CD4-positive, alpha-beta T cell treated with Interleukin-10 for 1 hour (primary cell): ENCODE data around the gene IER3.
"Not testable (repeated sequence)": the region's sequence is repeated elsewhere in the genome, so short reads cannot be mapped to it uniquely, and the experiment has no call there.

Experiments used
- DNase-seq: peaks from one replicate; pipeline ENCODE4 v3.0.0-alpha.2; 2020

Gene IER3

DNA sequence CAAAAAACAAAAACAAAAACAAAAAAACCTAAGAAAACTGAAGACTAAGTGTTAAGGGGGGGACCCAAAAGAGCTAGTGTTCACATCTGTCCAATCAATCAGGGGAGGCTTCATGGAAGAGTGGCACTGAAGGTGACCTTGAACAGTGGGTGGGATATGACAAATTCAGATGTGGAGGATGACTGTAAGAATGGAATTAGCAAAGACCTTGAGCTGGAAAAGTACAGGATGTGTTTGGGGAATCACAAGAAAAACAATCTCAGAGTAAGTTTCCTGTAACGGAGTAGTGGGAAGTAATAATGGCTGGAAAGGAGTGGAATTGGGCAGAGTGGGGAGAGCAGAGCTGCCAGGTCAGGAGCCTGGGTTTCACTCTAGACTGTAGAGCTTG lies 2.9 kb upstream of the IER3 start:
- DNase-seq = no peak

DNA sequence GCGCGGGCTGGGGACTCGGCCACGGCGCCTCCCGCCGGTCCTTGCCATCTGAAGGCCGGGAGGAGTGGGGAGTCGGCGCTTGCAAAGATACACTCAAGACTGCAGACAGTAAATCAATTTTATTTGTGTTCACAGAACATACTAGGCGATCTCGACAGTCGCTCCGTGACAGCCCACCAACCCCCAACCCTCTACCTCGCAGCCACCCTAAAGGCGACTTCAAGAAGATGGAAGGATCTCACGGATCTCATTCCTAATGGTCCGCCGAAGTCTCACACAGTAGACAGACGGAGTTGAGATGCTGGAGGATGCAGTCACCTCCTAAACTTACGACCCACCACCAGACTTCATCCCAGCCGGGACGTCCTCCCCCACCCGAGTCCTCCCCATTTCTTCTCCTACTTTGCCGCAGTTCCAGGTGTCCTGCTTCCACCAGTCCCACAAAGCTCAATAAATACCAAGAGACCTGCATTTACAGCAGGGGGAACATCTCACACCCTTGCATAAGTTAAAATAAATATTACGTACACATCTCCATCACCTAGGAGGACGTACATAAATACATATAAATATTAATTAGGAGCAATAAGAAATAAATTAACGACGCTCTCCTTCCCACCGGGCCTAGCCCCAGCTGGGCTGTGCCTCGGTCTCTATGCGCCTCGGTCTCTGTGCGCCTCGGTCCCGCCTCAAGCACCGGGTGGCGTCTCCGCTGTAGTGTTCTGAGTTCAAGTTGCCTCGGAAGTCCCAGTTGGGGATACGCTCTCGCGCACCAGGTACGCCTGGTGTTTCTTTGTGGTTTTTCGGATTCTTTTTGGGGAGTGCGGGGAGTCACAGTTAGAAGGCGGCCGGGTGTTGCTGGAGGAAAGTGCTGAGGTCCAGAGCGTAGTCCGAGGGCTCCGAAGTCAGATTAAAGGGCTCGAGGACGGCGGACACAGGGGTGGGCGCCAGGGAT lies 971 bp downstream of the IER3 start:
- peak; percentile 51 for DNase-seq

DNA sequence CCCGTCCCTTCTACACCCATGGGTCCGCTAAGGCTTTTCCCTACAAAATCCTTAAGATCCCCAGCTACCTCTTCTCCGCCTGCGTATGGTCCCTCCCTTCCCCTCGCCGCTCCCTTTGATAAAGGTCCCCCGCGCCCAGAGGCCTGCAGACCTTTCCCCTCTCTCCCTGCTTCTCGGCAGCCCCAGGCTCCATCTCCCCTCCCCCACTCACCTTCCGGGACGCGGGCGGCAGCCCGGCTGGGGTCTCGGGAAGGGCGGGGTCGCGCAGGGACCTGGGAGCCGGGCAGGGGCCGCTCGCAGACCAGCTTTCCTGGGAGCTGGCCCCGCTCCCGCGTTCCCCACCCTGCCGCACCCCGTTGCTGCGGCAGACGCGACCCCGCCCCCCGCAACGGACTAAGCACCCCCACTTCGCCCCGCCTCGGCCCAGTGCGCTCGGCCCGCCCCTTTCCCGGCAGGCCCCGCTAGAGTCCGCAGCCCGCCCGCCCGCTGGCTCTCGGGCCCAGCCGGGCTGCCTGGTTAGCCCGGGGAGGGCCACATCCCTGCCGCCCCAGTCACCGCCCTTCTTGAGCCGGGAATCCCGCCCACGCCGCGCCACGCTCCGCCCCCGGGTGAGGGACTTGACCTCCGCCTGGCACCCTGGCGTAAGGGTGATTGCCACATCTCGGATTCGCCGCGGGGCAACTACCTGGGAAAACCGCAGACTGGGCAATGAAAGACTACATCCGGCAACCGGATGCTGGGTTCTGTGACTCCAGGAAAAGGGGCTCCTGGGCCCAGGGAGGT lies 1.8 kb downstream of the IER3 start, which contains the start of gene FLOT1:
FLOT1 (minus strand) TSS at position 372 of the 783 bp plus-strand sequence. CDS start 498 bp downstream, outside the sequence.
- peak; percentile 93 for DNase-seq

DNA sequence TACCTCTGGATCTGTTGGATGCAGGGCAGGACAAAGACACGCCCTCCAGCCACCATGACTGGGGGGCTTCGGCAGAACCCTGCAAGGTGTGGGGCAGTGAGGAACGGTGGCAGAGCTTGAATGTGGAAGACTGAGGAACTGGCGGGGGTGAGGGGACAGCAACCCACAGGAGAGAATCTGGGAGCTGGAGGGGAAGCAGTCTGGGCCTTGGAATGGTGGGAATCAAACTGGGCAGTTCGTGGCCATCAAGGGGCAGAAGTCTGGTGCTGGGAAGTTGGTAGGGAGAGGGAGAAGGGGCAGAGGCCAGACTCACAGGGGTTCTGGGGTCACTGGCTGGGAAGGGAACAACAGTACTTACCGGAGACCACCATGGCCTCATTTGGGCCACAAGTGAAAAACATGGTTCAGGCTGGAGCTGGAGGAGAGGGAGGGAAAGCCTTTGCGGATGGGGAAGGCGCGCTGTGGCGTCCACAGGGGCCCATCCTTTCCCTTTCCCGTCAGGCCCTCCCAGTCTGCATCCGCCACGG lies 2.5 kb downstream of the IER3 start:
- DNase-seq = peak; percentile 21

DNA sequence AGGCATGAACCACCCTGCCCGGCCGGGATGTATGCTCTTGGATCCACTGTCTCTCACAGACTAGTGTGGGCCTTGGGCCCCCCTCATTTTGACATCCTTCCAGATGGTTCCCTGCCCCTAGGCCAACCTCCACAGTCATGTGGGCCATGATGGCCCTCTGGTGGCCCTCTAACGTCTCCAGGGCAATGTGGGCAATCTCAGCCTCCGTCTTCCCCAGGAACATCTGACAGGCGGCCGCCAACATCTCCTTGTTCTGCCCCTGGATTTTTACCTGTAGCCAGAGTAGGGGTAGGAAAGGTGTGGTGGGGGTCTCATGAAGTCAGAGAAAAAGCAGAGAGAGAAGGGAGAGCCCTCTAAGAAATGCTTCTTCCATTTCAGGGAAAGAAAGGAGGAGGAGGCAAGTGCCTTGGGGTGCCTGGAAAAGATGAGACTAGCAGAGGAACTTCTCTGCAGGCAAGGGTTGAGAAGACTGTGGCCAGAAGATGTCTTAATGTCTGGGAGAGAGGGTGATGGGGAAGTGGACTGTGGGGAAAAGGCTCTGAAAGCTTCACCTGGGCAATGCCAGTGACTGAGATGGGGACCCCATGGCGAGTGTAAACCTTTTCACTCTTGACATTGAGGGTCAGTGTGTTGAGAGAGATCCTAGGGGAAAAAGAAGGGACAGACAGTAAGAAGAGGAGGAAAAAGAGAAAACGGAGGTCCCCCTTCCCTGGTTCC lies 3.1 kb downstream of the IER3 start:
- DNase-seq = no peak

DNA sequence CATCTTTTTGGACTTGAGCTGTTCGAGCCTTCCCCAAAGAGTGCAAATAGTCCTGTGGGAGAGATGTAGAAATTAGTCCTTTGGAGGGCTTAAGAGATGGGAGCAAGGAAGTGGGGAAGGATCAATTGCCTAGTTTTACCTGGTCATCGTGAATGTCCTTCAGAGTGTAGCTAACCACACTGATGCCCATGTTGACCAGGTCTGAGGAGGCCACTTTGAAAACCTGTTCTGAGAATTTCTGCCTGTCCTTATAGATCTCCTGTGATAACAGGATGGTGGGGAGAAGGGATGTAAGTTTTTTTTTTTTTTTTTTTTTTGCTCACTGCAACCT lies 3.8 kb downstream of the IER3 start:
- DNase-seq = no peak

DNA sequence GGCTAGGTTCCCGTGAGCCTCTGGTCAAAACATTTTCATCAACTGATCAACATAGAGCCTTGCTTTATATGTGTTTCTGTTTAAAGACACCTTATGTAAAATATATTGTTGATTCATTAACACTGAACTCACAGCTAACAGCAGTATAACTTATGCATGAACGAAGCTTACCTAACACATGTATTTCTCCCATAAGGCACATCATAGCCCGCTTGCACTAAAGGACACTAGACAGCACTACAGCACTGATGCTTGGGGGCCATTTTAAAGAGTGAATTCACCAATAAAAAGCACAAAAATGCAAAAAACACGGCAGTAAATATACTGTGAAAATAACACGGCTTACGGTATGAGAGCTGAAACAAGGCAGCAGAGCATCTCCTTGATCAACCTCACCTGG lies 5.8 kb downstream of the IER3 start:
- no peak for DNase-seq

DNA sequence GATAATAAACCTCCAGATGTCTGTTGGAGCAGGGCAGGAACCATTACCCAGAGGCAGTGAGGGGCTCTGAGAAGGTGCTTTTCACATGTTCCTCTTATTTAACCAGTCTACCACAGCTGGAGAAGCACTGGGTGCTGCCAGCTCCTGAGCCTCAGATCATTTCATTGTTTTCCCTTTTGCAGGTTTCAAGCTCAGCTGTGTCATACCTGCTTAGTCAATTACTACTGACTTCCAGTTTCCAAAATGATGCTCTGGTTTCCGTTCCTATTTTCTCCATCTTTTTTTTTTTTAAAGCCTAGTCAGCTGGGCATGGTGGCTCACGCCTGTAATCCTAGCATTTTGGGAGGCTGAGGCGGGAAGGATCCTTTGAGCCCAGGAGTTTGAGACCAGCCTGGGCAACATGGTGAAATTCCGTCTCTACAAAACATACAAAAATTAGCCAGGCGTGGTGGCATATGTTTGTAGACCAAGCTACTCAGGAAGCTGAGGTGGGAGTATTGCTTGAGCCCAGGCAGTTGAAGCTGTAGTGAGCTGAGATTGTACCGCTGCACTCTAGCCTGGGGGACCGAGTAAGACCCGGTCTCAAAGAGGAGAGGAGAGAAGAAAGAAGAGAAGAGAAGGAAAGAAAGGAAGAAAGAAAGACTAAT lies 8.6 kb downstream of the IER3 start:
- DNase-seq = no peak

DNA sequence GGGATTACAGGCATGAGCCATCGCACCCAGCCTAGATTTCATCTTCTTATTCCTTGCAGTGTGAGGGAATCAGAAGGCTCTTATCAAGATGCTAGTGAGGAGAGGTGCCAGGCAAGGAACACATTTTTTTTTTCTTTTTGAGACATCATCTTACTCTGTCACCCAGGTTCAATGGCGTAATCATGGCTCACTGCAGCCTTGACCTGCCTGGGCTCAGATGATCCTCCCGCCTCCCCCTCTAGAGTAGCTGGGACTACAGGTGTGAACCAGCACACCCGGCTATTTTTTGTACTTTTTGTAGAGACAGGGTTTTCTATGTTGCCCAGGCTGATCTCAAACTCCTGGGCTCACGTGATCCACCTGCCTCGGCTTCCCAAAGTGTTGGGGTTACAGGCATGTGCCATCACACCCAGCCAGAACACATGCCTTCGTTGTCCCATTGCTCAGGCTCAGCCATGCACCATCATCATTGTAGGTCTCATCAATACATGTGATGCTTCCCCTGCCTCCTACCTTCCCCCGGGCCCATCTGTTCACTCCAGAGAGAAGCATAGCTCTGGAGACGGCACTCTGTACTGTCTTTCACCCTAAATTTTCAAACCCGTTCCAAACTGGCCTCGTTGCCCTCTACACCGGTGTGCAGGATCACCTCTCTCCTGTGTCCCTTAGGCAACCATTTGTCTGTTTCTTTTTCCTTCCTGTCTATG lies 12.0 kb downstream of the IER3 start:
- no peak for DNase-seq

DNA sequence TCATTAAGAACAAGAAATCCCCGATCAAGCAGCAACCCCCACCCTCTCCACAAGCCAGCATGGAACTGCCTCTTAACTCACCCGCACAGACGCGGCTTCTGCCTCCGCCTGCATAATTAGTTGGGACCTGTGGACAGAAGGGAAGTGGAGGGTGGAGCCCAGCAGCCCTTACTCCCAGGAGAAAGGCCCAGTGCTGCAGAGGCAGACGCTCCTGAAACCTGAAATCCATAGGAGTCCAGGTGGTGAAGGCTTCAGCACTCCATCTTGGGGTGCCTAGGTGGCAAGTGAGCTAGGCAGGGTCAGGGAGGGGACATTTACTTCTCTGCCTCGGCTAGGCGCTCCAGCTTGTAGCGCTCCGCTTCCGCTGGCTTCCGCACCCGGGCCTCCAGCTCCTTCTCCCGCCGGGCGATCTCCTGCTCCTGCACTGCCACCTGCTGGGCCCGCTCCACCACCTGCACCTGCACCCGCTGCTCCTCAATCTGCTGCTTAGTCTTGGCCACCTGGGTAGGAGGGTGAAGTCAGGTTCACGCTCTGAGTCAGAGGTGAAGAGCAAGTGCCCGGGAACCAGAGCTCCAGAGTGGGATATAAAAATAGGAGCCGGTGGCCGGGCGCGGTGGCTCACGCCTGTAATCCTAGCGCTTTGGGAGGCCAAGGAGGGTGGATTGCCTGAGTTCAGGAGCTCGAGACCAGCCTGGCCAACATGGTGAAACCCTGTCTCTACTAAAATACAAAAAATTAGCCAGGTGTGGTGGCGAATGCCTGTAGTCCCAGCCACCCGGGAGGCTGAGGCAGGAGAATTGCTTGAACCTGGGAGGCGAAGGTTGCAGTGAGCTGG lies 13.5 kb downstream of the IER3 start:
- peak; percentile 88 for DNase-seq

DNA sequence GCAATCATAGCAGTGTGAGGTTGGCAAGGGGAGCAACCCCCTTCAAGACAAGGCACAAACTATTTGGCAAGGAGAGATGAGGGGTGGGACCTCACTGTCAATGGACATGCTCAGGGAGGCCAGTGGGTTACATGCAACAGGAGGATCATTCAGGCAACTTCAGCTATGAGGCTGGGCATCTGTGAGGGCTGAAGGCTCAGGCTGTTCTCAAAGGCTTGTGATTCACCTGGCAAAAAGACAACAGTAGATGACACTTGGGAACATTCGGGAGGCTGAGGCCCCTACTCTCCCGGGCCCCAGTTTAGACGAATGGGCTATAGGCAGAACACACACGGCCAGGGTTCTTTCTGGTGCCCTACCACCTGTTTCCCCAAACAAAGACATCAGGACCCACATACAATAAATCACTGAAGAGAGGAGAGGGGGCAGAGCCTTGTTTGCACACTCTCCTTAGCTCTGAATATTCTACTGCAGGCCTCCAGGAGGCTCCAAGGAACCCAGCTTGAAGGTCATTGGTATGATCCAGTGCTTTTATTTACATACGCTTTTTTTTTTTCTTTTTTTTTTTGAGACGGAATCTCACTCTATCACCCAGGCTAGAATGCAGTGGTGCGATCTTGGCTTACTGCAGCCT lies 16.3 kb downstream of the IER3 start:
- DNase-seq = no peak

DNA sequence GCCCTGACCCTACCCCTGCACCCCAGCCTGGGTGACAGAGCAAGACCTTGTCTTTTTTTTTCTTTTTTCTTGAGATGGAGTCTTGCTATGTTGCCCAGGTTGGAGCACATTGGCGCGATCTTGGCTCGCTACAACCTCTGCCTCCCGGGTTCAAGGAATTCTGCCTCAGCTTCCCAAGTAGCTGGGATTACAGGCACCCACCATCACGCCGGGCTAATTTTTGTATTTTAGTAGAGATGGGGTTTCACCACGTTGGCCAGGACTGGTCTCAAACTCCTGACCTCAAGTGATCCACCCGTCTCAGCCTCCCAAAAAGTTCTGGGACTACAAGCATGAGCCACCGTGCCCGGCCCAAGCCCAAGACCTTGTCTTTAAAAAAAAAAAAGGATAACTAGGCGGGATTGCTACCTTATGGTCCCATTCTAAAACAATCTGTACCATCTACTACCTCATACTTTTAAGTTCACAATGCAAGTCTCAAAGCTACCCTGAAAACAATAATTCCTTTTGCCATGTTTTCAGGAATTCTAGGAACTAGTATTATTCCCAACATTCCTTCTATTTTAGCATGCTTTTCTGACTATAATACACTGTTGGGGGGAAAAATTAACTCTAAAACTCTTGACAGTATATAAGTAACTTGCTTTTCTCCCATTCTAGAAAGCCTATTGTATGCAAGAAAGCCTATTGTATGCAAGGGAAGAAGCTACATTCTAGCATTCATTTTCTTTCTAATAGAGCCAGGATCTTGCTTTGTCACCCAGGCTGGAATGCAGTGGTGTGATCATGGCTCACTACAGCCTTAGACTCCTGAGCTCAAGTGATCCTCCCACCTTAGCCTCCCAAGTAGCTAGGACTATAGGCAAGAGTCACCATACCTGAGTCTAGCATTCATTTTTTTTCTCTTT lies 17.6 kb downstream of the IER3 start:
- DNase-seq = no peak

DNA sequence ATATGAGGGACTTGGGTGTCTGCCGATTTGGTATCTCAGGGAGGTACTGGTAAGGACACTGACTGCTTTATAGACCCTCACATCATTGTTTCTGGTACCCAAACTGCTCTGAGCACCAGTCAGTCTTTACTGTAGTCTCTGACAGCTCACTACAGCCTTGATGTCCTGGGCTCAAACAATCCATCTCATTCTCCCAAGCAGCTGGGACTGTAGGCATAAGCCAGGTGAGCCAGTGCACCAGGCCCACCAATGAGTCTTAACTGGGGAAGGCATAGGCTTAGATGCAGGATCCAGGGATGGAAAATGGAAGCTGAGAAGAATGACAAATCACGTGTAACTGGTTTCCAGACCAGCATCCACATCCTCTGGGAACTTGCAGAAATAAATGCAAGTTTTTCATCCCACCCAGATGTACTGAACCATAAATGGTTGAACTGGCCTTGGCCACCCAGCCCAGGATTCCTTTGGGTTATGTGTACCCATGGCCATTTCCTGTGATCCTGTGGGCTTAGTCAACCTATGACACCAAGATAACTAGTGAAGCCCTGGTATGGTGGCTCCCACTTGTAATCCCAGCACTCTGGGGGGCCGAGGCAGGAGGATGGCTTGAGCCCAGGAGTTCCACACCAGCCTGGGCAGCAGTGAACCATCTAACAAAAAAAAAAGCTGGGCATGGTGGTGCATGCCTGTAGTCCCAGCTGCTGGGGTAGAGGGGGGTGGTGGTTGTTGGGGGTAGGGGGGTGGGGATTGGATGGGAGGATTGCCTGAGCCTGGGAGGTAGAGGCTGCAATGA lies 18.4 kb downstream of the IER3 start:
- no peak for DNase-seq

DNA sequence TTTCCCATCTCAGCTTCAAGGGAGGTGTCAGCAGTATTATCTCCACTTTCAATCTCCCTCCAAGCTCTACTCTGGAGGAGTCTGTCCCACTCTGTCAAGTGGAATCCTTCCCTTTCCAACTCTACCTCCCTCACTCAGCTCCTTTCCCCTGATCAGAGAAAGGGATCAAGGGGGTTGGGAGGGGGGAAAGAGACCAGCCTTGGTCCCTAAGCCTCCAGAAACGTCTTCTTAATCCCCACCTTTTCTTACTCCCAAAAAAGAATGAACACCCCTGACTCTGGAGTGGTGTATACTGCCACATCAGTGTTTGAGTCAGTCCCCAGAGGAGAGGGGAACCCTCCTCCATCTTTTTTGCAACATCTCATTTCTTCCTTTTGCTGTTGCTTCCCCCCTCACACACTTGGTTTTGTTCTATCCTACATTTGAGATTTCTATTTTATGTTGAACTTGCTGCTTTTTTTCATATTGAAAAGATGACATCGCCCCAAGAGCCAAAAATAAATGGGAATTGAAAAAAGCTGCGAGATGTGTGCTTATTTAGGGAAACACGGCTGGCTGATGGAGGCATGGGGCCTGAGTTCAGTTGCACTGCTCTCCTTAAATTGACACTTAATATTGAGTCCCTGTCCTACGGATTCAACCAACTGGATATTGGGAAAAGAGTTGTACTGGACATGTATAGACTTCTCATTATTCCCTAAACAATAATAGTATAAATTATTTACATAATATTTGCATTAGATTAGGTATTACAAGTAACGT lies 19.3 kb downstream of the IER3 start:
- DNase-seq = no peak

DNA sequence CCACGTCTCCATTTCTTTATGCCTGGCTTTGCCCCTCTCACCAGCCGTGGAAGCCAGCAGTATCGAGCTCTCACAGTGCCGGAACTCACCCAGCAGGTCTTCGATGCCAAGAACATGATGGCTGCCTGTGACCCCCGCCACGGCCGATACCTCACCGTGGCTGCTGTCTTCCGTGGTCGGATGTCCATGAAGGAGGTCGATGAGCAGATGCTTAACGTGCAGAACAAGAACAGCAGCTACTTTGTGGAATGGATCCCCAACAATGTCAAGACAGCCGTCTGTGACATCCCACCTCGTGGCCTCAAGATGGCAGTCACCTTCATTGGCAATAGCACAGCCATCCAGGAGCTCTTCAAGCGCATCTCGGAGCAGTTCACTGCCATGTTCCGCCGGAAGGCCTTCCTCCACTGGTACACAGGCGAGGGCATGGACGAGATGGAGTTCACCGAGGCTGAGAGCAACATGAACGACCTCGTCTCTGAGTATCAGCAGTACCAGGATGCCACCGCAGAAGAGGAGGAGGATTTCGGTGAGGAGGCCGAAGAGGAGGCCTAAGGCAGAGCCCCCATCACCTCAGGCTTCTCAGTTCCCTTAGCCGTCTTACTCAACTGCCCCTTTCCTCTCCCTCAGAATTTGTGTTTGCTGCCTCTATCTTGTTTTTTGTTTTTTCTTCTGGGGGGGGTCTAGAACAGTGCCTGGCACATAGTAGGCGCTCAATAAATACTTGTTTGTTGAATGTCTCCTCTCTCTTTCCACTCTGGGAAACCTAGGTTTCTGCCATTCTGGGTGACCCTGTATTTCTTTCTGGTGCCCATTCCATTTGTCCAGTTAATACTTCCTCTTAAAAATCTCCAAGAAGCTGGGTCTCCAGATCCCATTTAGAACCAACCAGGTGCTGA lies 20.3 kb downstream of the IER3 start:
- not testable (repeated sequence) for DNase-seq

DNA sequence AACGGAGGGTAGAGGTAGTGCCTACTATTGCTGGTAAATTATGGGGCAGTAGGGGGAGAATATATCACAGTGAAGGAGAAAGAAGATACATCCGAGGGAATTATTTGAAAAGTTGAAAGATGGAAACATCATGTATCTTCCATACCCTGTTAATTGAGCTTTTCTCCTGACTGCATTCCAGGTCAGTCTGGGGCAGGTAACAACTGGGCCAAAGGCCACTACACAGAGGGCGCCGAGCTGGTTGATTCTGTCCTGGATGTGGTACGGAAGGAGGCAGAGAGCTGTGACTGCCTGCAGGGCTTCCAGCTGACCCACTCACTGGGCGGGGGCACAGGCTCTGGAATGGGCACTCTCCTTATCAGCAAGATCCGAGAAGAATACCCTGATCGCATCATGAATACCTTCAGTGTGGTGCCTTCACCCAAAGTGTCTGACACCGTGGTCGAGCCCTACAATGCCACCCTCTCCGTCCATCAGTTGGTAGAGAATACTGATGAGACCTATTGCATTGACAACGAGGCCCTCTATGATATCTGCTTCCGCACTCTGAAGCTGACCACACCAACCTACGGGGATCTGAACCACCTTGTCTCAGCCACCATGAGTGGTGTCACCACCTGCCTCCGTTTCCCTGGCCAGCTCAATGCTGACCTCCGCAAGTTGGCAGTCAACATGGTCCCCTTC lies 21.0 kb downstream of the IER3 start:
- DNase-seq = not testable (repeated sequence)
